Endodermal cell (in vitro differentiated cells): Measurements from ENCODE around the gene AADAT. TPM values are rescaled to one million over a fixed set of nuclear protein-coding genes. Genes with fewer than 3 reads are reported as not detected.

Experiments used
- DNase-seq: peaks from one replicate; pipeline ENCODE4 v3.0.0-alpha.2; 2017
- H3K27ac ChIP-seq: 2 replicates; pipeline ENCODE4 v1.5.1; 2013; ENCODE audit warnings: mild to moderate bottlenecking, low read depth, low read length, moderate library complexity
- H3K27me3 ChIP-seq: 2 replicates; pipeline ENCODE4 v1.6.1; 2013; ENCODE audit warnings: mild to moderate bottlenecking, low read length, moderate library complexity; ENCODE audit not compliant: insufficient read depth, control insufficient read depth, poor library complexity, severe bottlenecking
- H3K36me3 ChIP-seq: 2 replicates; pipeline ENCODE4 v1.7.0; 2013; ENCODE audit warnings: mild to moderate bottlenecking, low read length, moderate library complexity; ENCODE audit not compliant: control insufficient read depth, insufficient read depth
- H3K4me1 ChIP-seq: one replicate; pipeline ENCODE4 v1.7.0; 2013; ENCODE audit warnings: low read length; ENCODE audit not compliant: control insufficient read depth, insufficient read depth
- H3K4me3 ChIP-seq: 2 replicates; pipeline ENCODE4 v1.5.1; 2013; ENCODE audit warnings: mild to moderate bottlenecking, low read length, moderate library complexity
- H3K9ac ChIP-seq: 2 replicates; pipeline ENCODE4 v1.6.1; 2013; ENCODE audit warnings: mild to moderate bottlenecking, low read length, moderate library complexity; ENCODE audit not compliant: poor library complexity, severe bottlenecking; ENCODE audit errors: extremely low read depth
- H3K9me3 ChIP-seq: 2 replicates; pipeline ENCODE4 v1.6.1; 2013; ENCODE audit warnings: mild to moderate bottlenecking, low read length, moderate library complexity; ENCODE audit not compliant: control insufficient read depth
- H3K27ac Mint-ChIP-seq: 2 replicates; pipeline ENCODE4 v1.8.0; 2020; ENCODE audit warnings: mixed read lengths
- H3K27me3 Mint-ChIP-seq: 2 replicates; pipeline ENCODE4 v1.8.0; 2021; ENCODE audit warnings: mild to moderate bottlenecking, mixed read lengths; ENCODE audit not compliant: insufficient read depth
- H3K36me3 Mint-ChIP-seq: 2 replicates; pipeline ENCODE4 v1.8.0; 2020; ENCODE audit warnings: low read depth, mixed read lengths
- H3K4me1 Mint-ChIP-seq: 2 replicates; pipeline ENCODE4 v1.8.0; 2020; ENCODE audit warnings: mixed read lengths
- H3K4me3 Mint-ChIP-seq: 2 replicates; pipeline ENCODE4 v1.8.0; 2020; ENCODE audit warnings: mild to moderate bottlenecking, moderate library complexity, mixed read lengths
- H3K9me3 Mint-ChIP-seq: 2 replicates; pipeline ENCODE4 v1.8.0; 2020; ENCODE audit warnings: mild to moderate bottlenecking, mixed read lengths
- CTCF ChIP-seq: fragments of 200-600 bp; sonication (generic); conservative IDR thresholded peaks from 2 replicates; pipeline ENCODE4 v1.5.0; 2021; ENCODE audit warnings: antibody characterized with exemption, mild to moderate bottlenecking
- whole genome bisulfite sequencing, 2 experiments: methylation state at CpG; one replicate each; pipeline versions ENCODE4 v1.1.5 to v1.1.7; 2013; ENCODE audit warnings: missing lambda C conversion rate in 2 of 2, mixed read lengths in 1 of 2; ENCODE audit not compliant: insufficient coverage in 1 of 2, insufficient read length in 1 of 2; 5-methylcytosine and 5-hydroxymethylcytosine counted together
- total RNA-seq, 2 donors: library from RNA; stranded (reverse); fragmentation: NEBNext Ultra II Directional in 1 of 2; extraction: Animal tissue kit (Norgen Biotek cat#: 25700) in 1 of 2; gene quantifications; 2 replicates in 1 of 2; 3 replicates in 1 of 2; pipeline ENCODE4 v1.2.1, GENCODE V29; 2021

Gene AADAT
- total RNA-seq, 2 donors from 2014 or later: 34.4 to 42.3 TPM

DNA sequence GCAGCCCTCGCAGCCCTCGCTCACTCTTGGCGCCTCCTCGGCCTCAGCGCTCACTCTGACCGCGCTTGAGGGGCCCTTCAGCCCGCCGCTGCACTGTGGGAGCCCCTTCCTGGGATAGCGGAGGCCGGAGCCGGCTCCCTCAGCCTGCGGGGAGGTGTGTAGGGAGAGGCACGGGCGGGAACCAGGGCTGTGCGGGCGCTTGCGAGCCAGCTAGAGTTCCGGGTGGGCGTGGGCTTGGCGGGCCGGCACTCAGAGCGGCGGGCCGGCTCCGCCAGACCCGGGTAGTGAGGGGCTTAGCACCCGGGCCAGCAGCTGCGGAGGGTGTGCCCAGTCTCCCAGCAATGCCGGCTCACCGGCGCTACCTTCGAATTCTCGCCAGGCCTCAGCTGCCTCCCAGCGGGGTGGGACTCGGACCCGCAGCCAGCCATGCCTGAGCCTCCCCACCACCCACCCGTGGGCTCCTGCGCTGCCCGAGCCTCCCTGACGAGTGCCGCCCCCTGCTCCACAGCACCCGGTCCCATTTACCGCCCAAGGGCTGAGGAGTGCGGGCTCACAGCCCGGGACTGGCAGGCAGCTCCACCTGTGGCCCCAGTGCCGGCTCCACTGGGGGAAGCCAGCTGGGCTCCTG lies 1.4 kb upstream of the AADAT start:
- Mint-ChIP-seq H3K4me1 (peaks cover 23% of the 10 kb centered on the region), H3K27me3 (peaks cover 2% of the 10 kb centered on the region), H3K4me3 (peak overlapping the region; percentile 94), H3K9me3 (peaks cover 9% of the 10 kb centered on the region), H3K27ac (no peak overlapping the region), H3K36me3 (peaks cover 22% of the 10 kb centered on the region)
- Histone ChIP-seq H3K9ac (no peak overlapping the region), H3K27me3 (no peaks in the 10 kb centered on the region), H3K9me3 (peaks cover 13% of the 10 kb centered on the region), H3K36me3 (peaks cover 26% of the 10 kb centered on the region), H3K27ac (no peak overlapping the region), H3K4me3 (no peak overlapping the region), H3K4me1 (peaks cover 6% of the 10 kb centered on the region)
- TF ChIP-seq CTCF: no peak
- 93 to 99% methylated on average over 15 to 47 of the region's 47 CpGs for WGBS, 2 experiments
- DNase-seq: peak; percentile 79

GRCh38 chr4:170090352-170091052 lies 746 bp upstream of the AADAT start:
- WGBS, 2 experiments: 22 to 28% methylated on average over 7 to 9 of the region's 9 CpGs
- Histone ChIP-seq H3K27ac (no peak overlapping the region), H3K36me3 (peaks cover 32% of the 10 kb centered on the region), H3K4me1 (peaks cover 6% of the 10 kb centered on the region), H3K27me3 (no peaks in the 10 kb centered on the region), H3K9ac (no peak overlapping the region), H3K9me3 (peaks cover 13% of the 10 kb centered on the region), H3K4me3 (peak overlapping the region; percentile 99)
- H3K27me3 Mint-ChIP-seq: peaks cover 2% of the 10 kb centered on the region
- TF ChIP-seq CTCF: no peak
- H3K4me1 Mint-ChIP-seq: peaks cover 23% of the 10 kb centered on the region
- peaks cover 26% of the 10 kb centered on the region for H3K36me3 Mint-ChIP-seq
- no peak for DNase-seq
- peak overlapping the region; percentile 94 for H3K4me3 Mint-ChIP-seq
- H3K9me3 Mint-ChIP-seq: peaks cover 9% of the 10 kb centered on the region
- peak overlapping the region; percentile 90 for H3K27ac Mint-ChIP-seq

- H3K27me3 ChIP-seq: no peaks in the 10 kb centered on the region
- Mint-ChIP-seq H3K36me3 (peaks cover 36% of the 10 kb centered on the region), H3K4me3 (peak overlapping the region; percentile 94), H3K4me1 (peaks cover 24% of the 10 kb centered on the region), H3K27ac (peak overlapping the region; percentile 90), H3K27me3 (peaks cover 2% of the 10 kb centered on the region), H3K9me3 (peaks cover 9% of the 10 kb centered on the region)
- TF ChIP-seq CTCF: no peak
- peaks cover 17% of the 10 kb centered on the region for H3K9me3 ChIP-seq
- H3K4me3 ChIP-seq: peak overlapping the region; percentile 99
- WGBS, 2 experiments: 1 to 2% methylated on average over 13 to 18 of the region's 18 CpGs
- peak overlapping the region; percentile 88 for H3K9ac ChIP-seq
- peaks cover 4% of the 10 kb centered on the region for H3K4me1 ChIP-seq
- peak overlapping the region; percentile 77 for H3K27ac ChIP-seq
- H3K36me3 ChIP-seq: peaks cover 44% of the 10 kb centered on the region
- peak; percentile 79 for DNase-seq
Measured at GRCh38 chr4:170089274-170089667, 485 bp downstream of the AADAT start.
